Chondrocyte (in vitro differentiated cells): ENCODE data around the gene AHCY. TPM values are rescaled to one million over a fixed set of nuclear protein-coding genes. Genes with fewer than 3 reads are reported as not detected.
"Not testable (repeated sequence)": the region's sequence is repeated elsewhere in the genome, so short reads cannot be mapped to it uniquely, and the experiment has no call there.

Source experiments
- DNase-seq: peaks from one replicate; pipeline ENCODE4 v3.0.0; 2021; ENCODE audit warnings: mixed read lengths, low spot score
- H3K27ac Mint-ChIP-seq: one replicate; pipeline ENCODE4 v1.8.0; 2021; ENCODE audit warnings: mild to moderate bottlenecking, moderate library complexity, mixed read lengths; ENCODE audit not compliant: unreplicated experiment
- H3K27me3 Mint-ChIP-seq: 2 replicates; pipeline ENCODE4 v1.8.0; 2021; ENCODE audit warnings: low read depth, mixed read lengths
- H3K36me3 Mint-ChIP-seq: 2 replicates; pipeline ENCODE4 v1.8.0; 2021; ENCODE audit warnings: low read depth, mixed read lengths
- H3K4me1 Mint-ChIP-seq: 2 replicates; pipeline ENCODE4 v1.8.0; 2021; ENCODE audit warnings: low read depth, mild to moderate bottlenecking, mixed read lengths
- H3K4me3 Mint-ChIP-seq: one replicate; pipeline ENCODE4 v1.8.0; 2021; ENCODE audit warnings: mild to moderate bottlenecking, moderate library complexity, mixed read lengths; ENCODE audit not compliant: unreplicated experiment
- H3K9me3 Mint-ChIP-seq: 2 replicates; pipeline ENCODE4 v1.8.0; 2021; ENCODE audit warnings: low read depth, mixed read lengths
- CTCF ChIP-seq: fragments of 200-600 bp; sonication (generic); IDR thresholded peaks from 2 replicates; pipeline ENCODE4 v1.5.0; 2021; ENCODE audit warnings: antibody characterized with exemption, mild to moderate bottlenecking, moderate library complexity
- long read RNA-seq: library from polyadenylated mRNA; stranded (forward); transcript quantifications from one replicate; pipeline ENCODE4 v2.0.0, GENCODE V29; 2021
- total RNA-seq: library from RNA; stranded (reverse); gene quantifications from 3 replicates; pipeline ENCODE4 v1.2.1, GENCODE V29; 2021

Gene AHCY
- total RNA-seq, result 98.0 to 166 TPM (median 162 TPM) in 3 replicates
- long read RNA-seq, transcript AHCY-201 (10 exons, 2,143 nt), result major isoform, 153 of 191 reads
- long read RNA-seq, partial matches to known transcripts, result 10 of 191 reads
- long read RNA-seq, other reads (novel, unspliced or antisense), result 28 of 191 reads

GRCh38 chr20:34302723-34303533, at the start of gene AHCY:
AHCY (minus strand) TSS chr20:34303355; CDS start chr20:34303270, 85 bp downstream.
- no peaks in the 10 kb centered on the region for H3K27me3 Mint-ChIP-seq
- peak within 1 kb of the TSS; percentile 98 for H3K27ac Mint-ChIP-seq
- peak; percentile 72 for TF ChIP-seq CTCF
- H3K4me3 Mint-ChIP-seq, result peak within 1 kb of the TSS; percentile 95
- no peaks in the 10 kb centered on the region for H3K9me3 Mint-ChIP-seq
- no peaks in the 10 kb centered on the region for H3K36me3 Mint-ChIP-seq
- peaks cover 3% of the 10 kb centered on the region for H3K4me1 Mint-ChIP-seq
- peak; percentile 98 for DNase-seq

GRCh38 chr20:34350095-34350494, 46.9 kb upstream of the AHCY start:
- TF ChIP-seq CTCF, result no peak
- Mint-ChIP-seq H3K27ac (no peak overlapping the region), H3K4me3 (no peak overlapping the region), H3K4me1 (no peaks in the 10 kb centered on the region), H3K27me3 (no peaks in the 10 kb centered on the region), H3K36me3 (no peaks in the 10 kb centered on the region), H3K9me3 (no peaks in the 10 kb centered on the region)
- no peak for DNase-seq

DNA sequence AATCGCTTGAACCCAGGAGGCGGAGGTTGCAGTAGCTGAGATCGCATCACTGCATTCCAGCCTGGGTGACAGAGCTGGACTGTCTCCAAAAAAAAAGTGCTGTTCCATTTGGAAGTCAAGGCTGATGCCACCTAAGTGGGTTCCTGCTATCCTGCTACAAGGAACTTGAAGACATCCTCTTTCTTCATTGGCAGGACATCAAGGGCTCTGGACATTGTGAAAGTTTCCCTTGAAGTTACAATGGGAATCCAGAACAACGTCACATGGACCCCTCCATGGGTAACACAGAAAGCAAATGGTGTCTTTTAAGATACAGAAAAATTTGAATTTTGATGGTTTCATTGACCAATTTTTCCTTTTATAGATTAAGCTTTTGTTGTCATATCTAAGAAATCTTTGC, 44.4 kb upstream of the AHCY start:
- no peaks in the 10 kb centered on the region for H3K27me3 Mint-ChIP-seq
- no peak overlapping the region for H3K27ac Mint-ChIP-seq
- no peak overlapping the region for H3K4me3 Mint-ChIP-seq
- H3K9me3 Mint-ChIP-seq, result no peaks in the 10 kb centered on the region
- no peak for TF ChIP-seq CTCF
- H3K36me3 Mint-ChIP-seq, result no peaks in the 10 kb centered on the region
- H3K4me1 Mint-ChIP-seq, result no peaks in the 10 kb centered on the region
- no peak for DNase-seq

DNA sequence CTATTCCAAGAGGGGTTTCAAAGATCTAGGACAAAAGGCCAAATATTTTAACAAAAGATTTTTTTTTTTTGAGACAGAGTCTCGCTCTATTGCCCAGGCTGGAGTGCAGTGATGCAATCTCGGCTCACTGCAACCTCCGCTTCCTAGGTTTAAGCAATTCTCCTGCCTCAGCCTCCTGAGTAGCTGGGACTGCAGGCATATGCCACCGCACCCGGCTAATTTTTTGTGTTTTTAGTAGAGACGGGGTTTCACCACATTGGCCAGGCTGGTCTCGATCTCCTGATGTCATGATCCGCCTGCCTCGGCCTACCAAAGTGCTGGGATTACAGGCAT, 43.3 kb upstream of the AHCY start:
- DNase-seq, H3K27me3 Mint-ChIP-seq, H3K4me1 Mint-ChIP-seq, H3K4me3 Mint-ChIP-seq, H3K27ac Mint-ChIP-seq, H3K36me3 Mint-ChIP-seq, H3K9me3 Mint-ChIP-seq: not testable (repeated sequence)

GRCh38 chr20:34345839-34346532, 42.8 kb upstream of the AHCY start:
- H3K4me1 Mint-ChIP-seq, H3K36me3 Mint-ChIP-seq, DNase-seq, H3K4me3 Mint-ChIP-seq, H3K27ac Mint-ChIP-seq, H3K9me3 Mint-ChIP-seq, H3K27me3 Mint-ChIP-seq: not testable (repeated sequence)

DNA sequence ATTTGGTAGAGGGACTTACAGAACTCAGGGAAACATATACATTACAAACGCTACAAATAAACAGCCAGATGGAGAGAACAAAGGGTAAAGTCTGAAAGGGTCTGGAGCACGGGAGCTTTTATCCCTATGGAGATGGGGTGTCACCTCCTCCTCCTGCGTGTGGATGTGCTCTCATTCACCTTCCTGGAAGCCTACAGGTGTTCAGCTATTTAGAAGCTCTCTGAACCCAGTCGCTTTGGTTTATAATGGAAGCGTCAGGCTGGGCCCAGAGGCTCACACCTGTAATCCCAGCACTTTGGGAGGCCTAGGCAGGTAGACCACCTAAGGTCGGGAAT, 42.2 kb upstream of the AHCY start:
- no peak for TF ChIP-seq CTCF
- Mint-ChIP-seq H3K27ac (no peak overlapping the region), H3K27me3 (no peaks in the 10 kb centered on the region), H3K4me3 (no peak overlapping the region), H3K9me3 (no peaks in the 10 kb centered on the region), H3K36me3 (no peaks in the 10 kb centered on the region), H3K4me1 (no peaks in the 10 kb centered on the region)
- no peak for DNase-seq
